Stimulated activated CD4-positive, alpha-beta T cell treated with anti-CD3 and anti-CD28 coated beads, Interleukin-15, amount 100 ng/mL, for 1 hour (primary cell): ENCODE data around the gene LACTBL1.
"Not testable (repeated sequence)": the region's sequence is repeated elsewhere in the genome, so short reads cannot be mapped to it uniquely, and the experiment has no call there.

Source experiments
- DNase-seq, 2 donors: peaks; one replicate each; pipeline ENCODE4 v3.0.0-alpha.2; 2020; ENCODE audit warnings: low read depth in 1 of 2, low spot score in 1 of 2

The LACTBL1 gene

GRCh38 chr1:22972760-22973159 lies at the start of gene LACTBL1:
Gene LACTBL1, minus strand, starts transcription at chr1:22972866. Its CDS starts 550 bp downstream, at chr1:22972316.
- no peak for DNase-seq

GRCh38 chr1:23021834-23022233 lies 49.2 kb upstream of the LACTBL1 start:
- no peak for DNase-seq

- no peak for DNase-seq
Observed at GRCh38 chr1:23020706-23021405, 48.2 kb upstream of the LACTBL1 start.

- DNase-seq = no peak
Observed at GRCh38 chr1:23019863-23020625, 47.4 kb upstream of the LACTBL1 start.

GRCh38 chr1:23019094-23019862 lies 46.6 kb upstream of the LACTBL1 start, which contains the start of gene KDM1A:
Gene KDM1A, plus strand, starts transcription at chr1:23019468. Its CDS starts 129 bp downstream, at chr1:23019597.
- peak; percentile 90 to 95 for DNase-seq

- DNase-seq = no peak
Observed at GRCh38 chr1:23018661-23019093, 46.0 kb upstream of the LACTBL1 start.

GRCh38 chr1:23013657-23014056 lies 41.0 kb upstream of the LACTBL1 start:
- DNase-seq = no peak

GRCh38 chr1:23010025-23010424 lies 37.4 kb upstream of the LACTBL1 start:
- not testable (repeated sequence) for DNase-seq

- DNase-seq = no peak
Observed at GRCh38 chr1:23008901-23009300, 36.2 kb upstream of the LACTBL1 start.

GRCh38 chr1:23007106-23007505 lies 34.4 kb upstream of the LACTBL1 start:
- DNase-seq = no peak

- DNase-seq = not testable (repeated sequence)
Observed at GRCh38 chr1:23004769-23005168, 32.1 kb upstream of the LACTBL1 start.

GRCh38 chr1:23004112-23004511 lies 31.4 kb upstream of the LACTBL1 start:
- no peak for DNase-seq

GRCh38 chr1:23002218-23002617 lies 29.6 kb upstream of the LACTBL1 start:
- not testable (repeated sequence) for DNase-seq

- not testable (repeated sequence) for DNase-seq
Observed at GRCh38 chr1:23000133-23000532, 27.5 kb upstream of the LACTBL1 start.

GRCh38 chr1:22997528-22997927 lies 24.9 kb upstream of the LACTBL1 start:
- DNase-seq = not testable (repeated sequence)

GRCh38 chr1:22995774-22996173 lies 23.1 kb upstream of the LACTBL1 start:
- no peak for DNase-seq

GRCh38 chr1:22993220-22993795 lies 20.6 kb upstream of the LACTBL1 start:
- DNase-seq = not testable (repeated sequence)

GRCh38 chr1:22992384-22992783 lies 19.7 kb upstream of the LACTBL1 start:
- DNase-seq = not testable (repeated sequence)

- no peak for DNase-seq
Observed at GRCh38 chr1:22983944-22984343, 11.3 kb upstream of the LACTBL1 start.

GRCh38 chr1:22980471-22980790 lies 7.8 kb upstream of the LACTBL1 start:
- DNase-seq = not testable (repeated sequence)

- DNase-seq = no peak
Observed at GRCh38 chr1:22978299-22978698, 5.6 kb upstream of the LACTBL1 start.
